Thyroid gland (tissue), 4 donors: ENCODE measurements around the gene CA7. TPM values are rescaled to one million over a fixed set of nuclear protein-coding genes. Genes with fewer than 3 reads are reported as not detected.

Experiments used
- DNase-seq, 2 donors: peaks; one replicate each; pipeline ENCODE4 v3.0.0-alpha.2; 2019
- H3K27ac ChIP-seq, 3 donors: fragments of 200-600 bp; sonication (generic); 1 replicate in 2 of 3; 2 replicates in 1 of 3; pipeline ENCODE4 v1.5.1; 2016 to 2019; ENCODE audit warnings: mild to moderate bottlenecking in 1 of 3, moderate library complexity in 1 of 3
- H3K27me3 ChIP-seq: fragments of 200-600 bp; sonication (generic); one replicate; pipeline ENCODE4 v1.5.1; 2019
- H3K36me3 ChIP-seq, 2 donors: fragments of 200-600 bp; sonication (generic); one replicate each; pipeline ENCODE4 v1.5.1; 2016 to 2019
- H3K4me1 ChIP-seq, 2 donors: fragments of 200-600 bp; sonication (generic); one replicate each; pipeline ENCODE4 v1.5.1; 2017 to 2019
- H3K4me3 ChIP-seq, 3 donors: fragments of 200-600 bp; sonication (generic); replicated peaks in 1 of 3; 1 replicate in 2 of 3; 2 replicates in 1 of 3; pipeline ENCODE4 v1.5.1; 2016; ENCODE audit warnings: mild to moderate bottlenecking in 1 of 3
- H3K9me3 ChIP-seq: fragments of 200-600 bp; sonication (generic); one replicate; pipeline ENCODE4 v1.5.1; 2017
- POLR2A ChIP-seq, 2 donors: fragments of 450-650 bp; IDR thresholded peaks; one replicate each; pipeline ENCODE4 v1.6.1; 2017; ENCODE audit warnings: antibody characterized with exemption in 2 of 2, mild to moderate bottlenecking in 2 of 2, moderate library complexity in 1 of 2
- WGBS, 2 donors: methylation state at CpG; one replicate each; pipeline ENCODE4 v1.1.5; 2017; 5-methylcytosine and 5-hydroxymethylcytosine counted together
- intact Hi-C: fragments of 100-400 bp; cut with DNase I; formaldehyde crosslinking; loops from one replicate; pipeline ENCODE4 v1.15.1; 2023
- total RNA-seq, 4 donors: library from RNA; depleted of rRNA; stranded (reverse); fragments of >200 nt; gene quantifications; one replicate each; pipeline ENCODE4 v1.2.3, GENCODE V29; 2016
- TF ChIP-seq, protein P1 (sequence below), 6 experiments: fragments of 200-600 bp in 3 of 6; fragments of 450-650 bp in 3 of 6; sonication (generic) in 3 of 6; IDR thresholded peaks; one replicate each; pipeline ENCODE4 v1.5.1; 2016 to 2019; ENCODE audit warnings: antibody characterized with exemption in 6 of 6, mild to moderate bottlenecking in 2 of 6, inconsistent platforms in 1 of 6, moderate library complexity in 1 of 6

CA7 gene
- total RNA-seq, 4 donors from 2014 or later: 0.46 TPM; not detected in 3

DNA sequence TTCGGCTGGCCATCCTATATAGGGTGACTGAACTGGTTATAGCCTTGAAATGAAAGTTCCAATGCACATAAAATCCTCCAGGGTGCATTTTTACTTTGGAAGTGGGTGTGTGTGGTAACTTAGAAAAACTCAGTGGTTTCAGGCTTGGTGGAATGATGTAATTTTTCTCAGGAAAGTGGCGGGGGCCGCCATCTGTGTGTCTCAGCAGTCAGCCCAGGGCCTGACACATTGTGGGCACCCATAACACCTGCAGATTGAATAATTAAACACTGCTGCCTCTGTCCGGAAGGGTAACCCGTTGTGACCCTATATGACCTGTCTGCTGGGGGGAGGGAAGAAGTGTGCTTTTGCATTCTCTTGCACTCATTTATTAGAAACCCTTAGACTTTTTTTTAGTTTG is 33.9 kb downstream of the CA7 start:
- TF ChIP-seq, protein P1, sequence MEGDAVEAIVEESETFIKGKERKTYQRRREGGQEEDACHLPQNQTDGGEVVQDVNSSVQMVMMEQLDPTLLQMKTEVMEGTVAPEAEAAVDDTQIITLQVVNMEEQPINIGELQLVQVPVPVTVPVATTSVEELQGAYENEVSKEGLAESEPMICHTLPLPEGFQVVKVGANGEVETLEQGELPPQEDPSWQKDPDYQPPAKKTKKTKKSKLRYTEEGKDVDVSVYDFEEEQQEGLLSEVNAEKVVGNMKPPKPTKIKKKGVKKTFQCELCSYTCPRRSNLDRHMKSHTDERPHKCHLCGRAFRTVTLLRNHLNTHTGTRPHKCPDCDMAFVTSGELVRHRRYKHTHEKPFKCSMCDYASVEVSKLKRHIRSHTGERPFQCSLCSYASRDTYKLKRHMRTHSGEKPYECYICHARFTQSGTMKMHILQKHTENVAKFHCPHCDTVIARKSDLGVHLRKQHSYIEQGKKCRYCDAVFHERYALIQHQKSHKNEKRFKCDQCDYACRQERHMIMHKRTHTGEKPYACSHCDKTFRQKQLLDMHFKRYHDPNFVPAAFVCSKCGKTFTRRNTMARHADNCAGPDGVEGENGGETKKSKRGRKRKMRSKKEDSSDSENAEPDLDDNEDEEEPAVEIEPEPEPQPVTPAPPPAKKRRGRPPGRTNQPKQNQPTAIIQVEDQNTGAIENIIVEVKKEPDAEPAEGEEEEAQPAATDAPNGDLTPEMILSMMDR (IDR thresholded peaks at IDR 0.05): no peak
- TF ChIP-seq POLR2A (IDR thresholded peaks at IDR 0.05): no peak
- Histone ChIP-seq H3K4me1 (peaks cover 23 to 34% of the 10 kb centered on the region in 2 donors), H3K36me3 (no peaks in the 10 kb centered on the region), H3K4me3 (no peak overlapping the region), H3K27me3 (no peaks in the 10 kb centered on the region), H3K9me3 (no peaks in the 10 kb centered on the region), H3K27ac (no peak overlapping the region)
- intact Hi-C loops: no loop called here
- WGBS, 2 donors: 76 to 77% methylated on average over 5 of the region's 5 CpGs
- no peak for DNase-seq

- Histone ChIP-seq H3K36me3 (peaks cover 8 to 11% of the 10 kb centered on the region in 2 donors), H3K27me3 (no peaks in the 10 kb centered on the region), H3K4me1 (peaks cover 8 to 25% of the 10 kb centered on the region in 2 donors), H3K9me3 (no peaks in the 10 kb centered on the region), H3K27ac (peak within 1 kb of the TSS; percentile 66 to 79 (median 78)), H3K4me3 (peak within 1 kb of the TSS; percentile 55 to 74 (median 72))
- 0 to 1% methylated on average over 6 to 25 of the region's 58 CpGs for WGBS, 2 donors
- DNase-seq: peak; percentile 98
- intact Hi-C loops: no loop called here
- TF ChIP-seq, protein P1 (IDR thresholded peaks at IDR 0.05): no peak
- TF ChIP-seq POLR2A (IDR thresholded peaks at IDR 0.05): peak in 1 of 2 donors; percentile 94
These were observed 36.2 kb downstream of the CA7 start, which contains the start of gene PDP2 for GRCh38 chr16:66880288-66881013. Gene PDP2 (plus strand): TSS chr16:66880515. CDS start chr16:66884285, 3,770 bp downstream.

DNA sequence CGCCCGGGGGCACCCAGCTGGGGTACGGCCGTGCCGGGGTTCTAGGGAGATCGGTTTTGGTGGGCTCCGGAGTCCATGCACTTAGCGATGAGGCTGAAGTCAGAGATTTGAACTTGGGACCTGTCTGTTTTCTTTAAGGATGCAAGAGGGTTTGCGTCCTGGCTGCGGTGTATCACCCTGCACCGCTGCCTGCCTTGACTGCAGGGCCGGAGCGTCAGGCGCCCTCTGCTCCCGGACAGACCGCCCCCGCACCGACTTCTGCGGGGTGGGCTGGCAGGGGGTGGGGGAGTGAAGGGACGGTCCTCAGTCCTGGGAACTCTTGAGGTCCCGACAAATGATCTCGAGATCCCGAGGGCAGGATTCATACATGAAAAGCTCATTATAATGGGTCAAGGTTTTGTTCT is 36.8 kb downstream of the CA7 start:
- intact Hi-C loops: no loop called here
- H3K27ac ChIP-seq: peak overlapping the region; percentile 57 to 79 (median 78)
- peak overlapping the region; percentile 55 to 74 (median 72) for H3K4me3 ChIP-seq
- peaks cover 14 to 31% of the 10 kb centered on the region in 2 donors for H3K4me1 ChIP-seq
- 2 to 4% methylated on average over 19 to 20 of the region's 23 CpGs for WGBS, 2 donors
- TF ChIP-seq, protein P1 (IDR thresholded peaks at IDR 0.05): no peak
- TF ChIP-seq POLR2A (IDR thresholded peaks at IDR 0.05): no peak
- no peaks in the 10 kb centered on the region for H3K9me3 ChIP-seq
- DNase-seq: peak in 1 of 2 donors; percentile 47
- no peaks in the 10 kb centered on the region for H3K27me3 ChIP-seq
- H3K36me3 ChIP-seq: peaks cover 8 to 12% of the 10 kb centered on the region in 2 donors

DNA sequence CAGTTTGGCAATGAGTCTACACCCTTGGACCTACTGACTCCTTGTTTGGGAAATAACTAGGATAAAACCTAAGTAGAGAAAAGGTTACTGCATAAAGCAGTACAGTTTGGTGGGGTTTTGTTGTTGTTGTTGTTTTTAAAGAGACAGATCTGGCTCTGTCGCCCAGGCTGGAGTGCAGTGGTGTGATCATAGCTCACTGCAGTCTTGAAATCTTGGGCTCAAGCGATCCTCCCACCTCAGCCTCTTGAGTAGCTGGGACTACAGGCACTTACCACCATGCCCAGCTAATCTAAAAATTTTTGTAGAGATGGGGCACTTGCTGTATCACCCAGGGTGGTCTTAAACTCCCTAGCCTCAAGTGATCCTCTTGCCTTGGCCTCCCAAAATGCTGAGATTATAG is 37.3 kb downstream of the CA7 start:
- no peaks in the 10 kb centered on the region for H3K9me3 ChIP-seq
- intact Hi-C loops: no loop called here
- WGBS, 2 donors: 44 to 53% methylated on average over 2 of the region's 2 CpGs
- H3K27me3 ChIP-seq: no peaks in the 10 kb centered on the region
- peak overlapping the region in 1 of 3 donors; percentile 72 for H3K4me3 ChIP-seq
- peak in 1 of 2 donors; percentile 41 for DNase-seq
- peaks cover 18 to 36% of the 10 kb centered on the region in 2 donors for H3K4me1 ChIP-seq
- peaks cover 8 to 12% of the 10 kb centered on the region in 2 donors for H3K36me3 ChIP-seq
- peak overlapping the region; percentile 66 to 79 (median 78) for H3K27ac ChIP-seq
- TF ChIP-seq POLR2A (IDR thresholded peaks at IDR 0.05): no peak
- TF ChIP-seq, protein P1 (IDR thresholded peaks at IDR 0.05): no peak

GRCh38 chr16:66881964-66882508 is 37.8 kb downstream of the CA7 start:
- no peaks in the 10 kb centered on the region for H3K9me3 ChIP-seq
- TF ChIP-seq, protein P1 (IDR thresholded peaks at IDR 0.05): no peak
- TF ChIP-seq POLR2A (IDR thresholded peaks at IDR 0.05): no peak
- H3K27me3 ChIP-seq: no peaks in the 10 kb centered on the region
- peak overlapping the region; percentile 66 to 79 (median 78) for H3K27ac ChIP-seq
- peaks cover 8 to 12% of the 10 kb centered on the region in 2 donors for H3K36me3 ChIP-seq
- intact Hi-C loops: no loop called here
- DNase-seq: no peak
- H3K4me3 ChIP-seq: no peak overlapping the region
- WGBS, 2 donors: 88 to 89% methylated on average over 8 of the region's 8 CpGs
- H3K4me1 ChIP-seq: peaks cover 23 to 41% of the 10 kb centered on the region in 2 donors
